Measurements from ENCODE around the gene CBARP. TPM values are rescaled to one million over a fixed set of nuclear protein-coding genes. Genes with fewer than 3 reads are reported as not detected.
A peak's percentile ranks its signal among the peaks of the same experiment; 100 is the strongest.

CBARP gene
- total and polyA plus RNA-seq, 9 of the 15 experiments (the other 6 are each of a cell fraction or from before 2014, with no cell fraction given) = 0.03 to 8.9 (median 1.2) TPM; not detected in 1

- TF ChIP-seq AFF4 (CRISPR knock-in tag; IDR thresholded peaks at IDR 0.05) (no peak), SREBF1 (IDR thresholded peaks at IDR 0.05; ENCODE audit: borderline replicate concordance, low read depth, low read length) (peak; percentile 88; the same call in 1 of the 2 replicates), ZNF551 (CRISPR knock-in tag; IDR thresholded peaks at IDR 0.05) (no peak), POLR3A (IDR thresholded peaks at IDR 0.05; ENCODE audit: borderline replicate concordance, extremely low read depth, insufficient read depth, insufficient read length) (no peak), ZNF740 (CRISPR knock-in tag; IDR thresholded peaks at IDR 0.05) (0 out of 2 replicates have a peak, but pooled peaks have one; percentile 11), ZNF740 (tag; IDR thresholded peaks at IDR 0.05) (no peak), TAF9B (IDR thresholded peaks at IDR 0.05; ENCODE audit: partially characterized antibody) (no peak), RB1 (IDR thresholded peaks at IDR 0.05; ENCODE audit: low read depth) (peak; percentile 78), ID3 (CRISPR knock-in tag; IDR thresholded peaks at IDR 0.05) (no peak), ID3 (tag; IDR thresholded peaks at IDR 0.05) (peak; percentile 66), ZNF717 (CRISPR knock-in tag; IDR thresholded peaks at IDR 0.05) (no peak), HMGN3 (IDR thresholded peaks at IDR 0.05; ENCODE audit: borderline replicate concordance, extremely low read depth, insufficient read length, low read depth, low read length) (peak; percentile 51), CEBPG (CRISPR knock-in tag; IDR thresholded peaks at IDR 0.05) (no peak), CEBPG (tag; conservative IDR thresholded peaks at IDR 0.05 in 1 of 2, IDR thresholded peaks at IDR 0.05 in 1 of 2) (no peak), TSHZ1 (CRISPR knock-in tag; IDR thresholded peaks at IDR 0.05) (no peak), ETV5 (CRISPR knock-in tag; IDR thresholded peaks at IDR 0.05; ENCODE audit: low read depth) (peak; percentile 17; the same call in 1 of the 2 replicates), IRF9 (tag; IDR thresholded peaks at IDR 0.05) (no peak), PRMT5 (CRISPR knock-in tag; IDR thresholded peaks at IDR 0.05) (no peak)
Measured at GRCh38 chr19:1241417-1242095, 3.8 kb upstream of the CBARP start, which contains the start of gene ATP5F1D (continued).

Measured in K562 (cell line).